GM18505 (cell line): ENCODE data around the gene LRP4.
A peak's percentile ranks its signal among the peaks of the same experiment; 100 is the strongest.

Source experiments
- ATAC-seq: cut with Tn5 transposase; IDR thresholded peaks from one replicate; pipeline ENCODE4 v1.9.1; 2021; ENCODE audit not compliant: unreplicated experiment
- POLR2A ChIP-seq: IDR thresholded peaks from 4 replicates; pipeline ENCODE4 v1.6.1; 2011; ENCODE audit warnings: borderline replicate concordance; ENCODE audit not compliant: insufficient read depth, insufficient read length; ENCODE audit errors: extremely low read depth

The LRP4 gene

GRCh38 chr11:46835897-46836296, 82.5 kb downstream of the LRP4 start:
- ATAC-seq: no peak

DNA sequence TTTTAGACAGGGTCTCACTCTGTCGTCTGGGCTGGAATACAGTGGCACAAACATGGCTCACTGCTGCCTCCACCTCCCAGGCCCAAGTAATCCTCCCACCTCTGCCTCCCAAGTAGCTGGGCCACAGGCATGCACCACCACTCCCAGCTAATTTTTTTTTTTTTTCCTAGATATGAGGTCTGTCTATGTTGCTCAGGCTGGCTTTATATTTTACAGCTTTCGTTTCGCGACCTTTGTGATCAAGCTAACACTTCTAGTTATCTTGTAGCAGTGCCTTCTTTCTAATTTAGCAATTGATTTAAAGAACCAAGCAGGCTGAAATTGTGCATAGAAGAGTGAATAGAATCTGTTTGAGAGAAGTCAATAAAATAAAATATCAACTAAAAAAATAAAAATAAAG, 83.5 kb downstream of the LRP4 start:
- TF ChIP-seq POLR2A: no peak
- no peak for ATAC-seq

More at GRCh38 chr11:46835897-46836296, 82.5 kb downstream of the LRP4 start:
- TF ChIP-seq POLR2A: no peak

DNA sequence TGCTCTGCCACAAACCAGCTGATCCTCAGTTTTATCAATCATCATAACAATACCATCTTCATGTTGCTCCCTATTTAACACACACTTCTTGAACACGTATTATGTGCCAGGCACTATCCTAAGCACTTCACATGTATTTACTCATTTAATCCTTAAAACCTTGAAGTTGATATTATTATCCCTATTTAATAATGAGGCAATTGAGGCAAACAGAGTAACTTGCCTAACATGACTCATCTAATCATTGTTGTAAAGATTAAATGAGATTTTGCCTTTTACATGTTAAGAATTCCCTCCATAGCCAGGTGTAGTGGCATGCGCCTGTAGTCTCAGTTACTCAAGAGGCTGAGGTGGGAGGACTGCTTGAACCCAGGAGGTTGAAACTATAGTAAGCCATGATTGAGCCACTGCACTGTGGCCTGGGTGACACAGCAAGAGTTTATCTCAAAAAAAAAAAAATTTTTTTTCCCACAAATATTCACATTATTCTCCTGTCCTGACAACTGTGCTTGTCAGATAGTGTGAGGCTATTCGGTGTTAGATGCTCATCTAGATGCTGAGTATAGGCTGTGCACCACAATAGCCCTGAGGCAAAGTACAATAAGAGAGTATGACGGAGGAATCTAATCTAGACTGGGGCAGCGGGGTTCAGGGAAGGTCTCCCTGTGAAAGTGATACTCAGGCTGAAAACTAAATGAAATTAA, 85.7 kb downstream of the LRP4 start:
- no peak for ATAC-seq
- TF ChIP-seq POLR2A: no peak

DNA sequence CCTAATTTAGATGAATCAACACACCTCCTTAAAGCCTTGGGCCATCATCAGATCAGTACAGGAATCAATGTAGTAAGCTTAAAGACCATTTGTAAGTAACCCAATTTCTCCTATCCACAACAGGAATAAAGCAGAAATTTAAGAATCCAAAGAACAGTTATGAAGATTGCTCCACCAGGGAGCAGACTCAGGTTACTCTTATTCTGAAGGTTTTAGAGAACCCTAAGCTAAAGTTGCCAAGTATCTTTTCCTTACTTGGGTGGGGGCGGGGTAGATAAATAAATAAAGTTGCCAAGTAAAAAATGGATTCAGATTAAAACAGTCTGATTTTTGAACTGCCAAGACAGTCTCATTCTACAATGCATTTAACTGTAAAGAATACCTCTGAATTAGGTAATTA, 90.4 kb downstream of the LRP4 start:
- no peak for TF ChIP-seq POLR2A
- no peak for ATAC-seq

- TF ChIP-seq POLR2A: no peak
- peak; percentile 98 for ATAC-seq
These were observed 91.9 kb downstream of the LRP4 start for GRCh38 chr11:46826310-46827044.

GRCh38 chr11:46808799-46809431, 109.4 kb downstream of the LRP4 start:
- no peak for ATAC-seq
- TF ChIP-seq POLR2A: no peak
